Muscle of back (tissue), 11 donors: ENCODE results near the gene CDH4. TPM values are rescaled to one million over a fixed set of nuclear protein-coding genes. Genes with fewer than 3 reads are reported as not detected.

Experiments used
- DNase-seq, 3 donors: peaks; one replicate each; pipeline versions ENCODE4 v3.0.0 to v3.0.0-alpha.2; 2013
- polyA plus RNA-seq, 10 donors: library from polyadenylated mRNA; unstranded; fragments of 120-200 nt; gene quantifications; one replicate each; pipeline ENCODE4 v1.2.1, GENCODE V29; 2013; ENCODE audit not compliant: insufficient read length in 10 of 10

The CDH4 gene
- polyA plus RNA-seq, 10 donors, result 0.74 to 2.0 (median 1.1) TPM

DNA sequence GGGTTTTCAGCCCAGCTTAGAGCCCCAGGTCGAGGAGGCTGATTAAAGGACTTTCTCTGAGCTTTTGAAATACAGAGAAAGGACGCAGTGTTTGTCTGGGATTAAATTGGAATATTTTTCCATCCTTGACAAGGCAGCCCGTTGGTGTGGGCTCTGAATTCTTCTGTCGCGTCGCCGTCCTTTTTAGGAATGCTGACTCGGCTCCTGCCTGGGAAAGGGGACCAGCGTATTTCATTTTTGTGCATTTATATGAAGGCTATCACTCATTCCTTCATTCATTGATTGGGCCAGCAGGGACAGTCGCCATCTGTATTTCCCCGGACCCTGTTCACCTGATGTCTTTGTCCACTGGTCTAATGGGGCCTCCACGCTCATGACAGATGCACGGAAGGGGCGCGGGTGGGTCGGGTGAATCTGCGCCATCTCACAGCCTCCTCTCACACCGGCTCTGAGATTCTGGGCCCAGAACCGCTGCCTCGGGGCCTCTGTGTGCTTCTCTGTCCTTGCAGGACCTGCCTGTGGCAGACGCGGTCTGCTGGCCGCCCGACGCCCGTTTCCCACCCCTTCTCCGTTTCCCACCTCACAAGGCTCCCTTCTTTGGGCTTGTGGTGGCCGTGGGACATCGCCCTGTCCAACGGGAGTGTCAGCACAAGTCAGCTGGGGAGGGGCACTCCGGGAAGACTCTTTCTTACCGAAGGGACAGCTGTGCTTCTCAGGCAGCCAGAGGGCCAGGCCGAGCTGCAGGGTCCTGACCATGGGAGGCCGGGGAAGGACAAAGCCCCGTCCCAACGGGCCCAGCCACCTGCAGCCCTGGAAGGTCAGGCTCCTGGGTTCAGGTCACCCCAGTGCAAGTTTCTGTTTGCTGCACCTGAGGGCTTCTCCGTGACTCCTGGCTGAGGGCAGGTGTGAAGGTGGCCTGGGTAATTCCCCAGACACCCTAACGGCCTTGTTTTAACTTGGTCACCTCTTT, 656.3 kb downstream of the CDH4 start:
- DNase-seq, result no peak

DNA sequence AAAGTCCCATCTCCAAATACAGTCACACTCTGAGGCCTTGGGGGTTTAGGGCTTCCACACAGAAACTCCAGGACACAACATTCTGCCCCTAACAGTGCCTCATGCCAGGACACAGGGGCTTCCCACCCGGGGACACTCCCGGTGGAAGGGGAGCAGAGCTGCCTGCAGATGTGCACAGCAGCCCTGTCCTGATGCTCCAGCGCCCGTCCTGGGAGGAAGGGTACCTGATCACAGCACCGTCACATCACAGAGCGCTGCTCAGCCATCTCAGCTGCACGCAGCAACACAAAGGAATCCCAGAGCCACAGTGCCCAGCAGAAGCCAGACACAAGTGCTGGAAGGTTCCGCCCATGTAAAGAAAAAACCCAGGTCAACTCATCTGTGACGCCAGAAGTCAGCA, 657.0 kb downstream of the CDH4 start:
- DNase-seq, result no peak

DNA sequence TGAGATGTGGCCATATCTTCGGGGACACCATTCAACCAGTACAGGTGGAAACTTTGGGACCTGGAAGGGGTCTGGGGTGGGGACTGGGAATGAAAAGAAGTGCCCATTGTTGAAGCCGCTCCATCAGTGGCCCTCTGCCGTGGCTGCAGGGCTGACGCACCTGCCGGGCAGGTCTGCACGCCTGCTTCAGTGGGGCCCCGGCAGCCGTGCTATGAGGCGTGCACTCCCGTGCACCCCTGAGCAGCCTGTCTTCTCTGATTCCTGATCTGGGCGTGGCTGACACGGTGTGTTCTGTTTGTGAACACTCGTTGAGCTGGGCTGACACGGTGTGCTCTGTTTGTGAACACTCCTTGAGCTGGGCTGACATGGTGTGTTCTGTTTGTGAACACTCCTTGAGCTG, 657.8 kb downstream of the CDH4 start:
- no peak for DNase-seq

DNA sequence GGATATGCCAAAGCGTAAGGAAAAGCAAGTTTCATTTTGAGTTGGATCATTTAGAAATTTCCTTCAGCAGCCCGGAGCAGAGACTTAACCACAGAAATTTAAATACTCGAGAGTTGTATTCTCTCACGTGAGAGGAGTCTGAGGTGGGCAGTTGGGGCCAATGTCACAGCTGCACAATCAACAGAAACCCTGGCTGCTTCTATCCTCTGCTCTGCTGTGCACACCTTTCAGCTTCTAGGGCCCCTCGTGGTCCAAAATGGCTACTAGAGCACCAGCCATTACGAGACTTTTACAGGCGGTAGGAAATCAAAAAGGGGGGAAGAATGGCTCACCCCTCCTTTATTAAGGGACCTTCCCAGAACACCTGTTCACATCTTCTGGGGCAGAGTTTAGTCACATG, 659.8 kb downstream of the CDH4 start:
- DNase-seq, result no peak

DNA sequence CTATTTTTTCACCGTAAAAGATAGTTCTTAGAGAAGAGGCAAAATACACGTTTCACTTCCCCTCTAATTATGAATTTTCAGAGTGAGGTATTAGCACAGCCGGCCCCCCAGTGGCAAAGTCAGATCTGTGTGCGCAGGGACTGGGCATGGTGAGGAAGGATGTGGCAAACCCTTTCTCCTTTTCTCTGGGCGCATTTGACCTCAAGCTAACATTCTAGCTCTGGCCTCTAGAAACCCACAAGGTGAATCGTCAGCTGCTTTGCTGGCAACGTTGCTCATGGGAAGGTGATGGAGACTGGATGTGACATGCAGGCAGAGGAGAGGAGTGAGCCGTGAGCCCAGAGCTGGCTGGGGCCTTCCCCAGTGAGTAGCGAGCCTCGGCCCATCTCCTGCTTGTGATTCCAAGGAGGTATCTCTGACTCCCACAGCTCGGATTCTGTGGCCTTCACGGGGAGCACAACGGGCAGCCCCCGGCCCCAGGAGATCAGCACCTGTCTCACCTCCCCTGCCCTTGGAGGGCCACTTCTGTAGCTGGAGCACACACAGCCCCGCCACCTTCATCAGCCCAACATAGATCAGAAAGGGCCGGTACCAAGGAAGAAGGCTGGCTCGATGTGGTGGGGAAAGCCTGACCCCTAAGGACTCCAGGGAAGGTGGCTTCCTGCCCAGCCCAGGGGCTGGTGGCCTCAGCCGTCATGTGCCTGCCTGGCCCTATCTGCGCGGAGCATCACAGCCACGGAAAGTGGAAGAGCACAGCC, 660.8 kb downstream of the CDH4 start:
- no peak for DNase-seq

- DNase-seq, result no peak
Measured at GRCh38 chr20:61913423-61914225, 661.6 kb downstream of the CDH4 start.

GRCh38 chr20:61915101-61915500, 663.0 kb downstream of the CDH4 start:
- no peak for DNase-seq

DNA sequence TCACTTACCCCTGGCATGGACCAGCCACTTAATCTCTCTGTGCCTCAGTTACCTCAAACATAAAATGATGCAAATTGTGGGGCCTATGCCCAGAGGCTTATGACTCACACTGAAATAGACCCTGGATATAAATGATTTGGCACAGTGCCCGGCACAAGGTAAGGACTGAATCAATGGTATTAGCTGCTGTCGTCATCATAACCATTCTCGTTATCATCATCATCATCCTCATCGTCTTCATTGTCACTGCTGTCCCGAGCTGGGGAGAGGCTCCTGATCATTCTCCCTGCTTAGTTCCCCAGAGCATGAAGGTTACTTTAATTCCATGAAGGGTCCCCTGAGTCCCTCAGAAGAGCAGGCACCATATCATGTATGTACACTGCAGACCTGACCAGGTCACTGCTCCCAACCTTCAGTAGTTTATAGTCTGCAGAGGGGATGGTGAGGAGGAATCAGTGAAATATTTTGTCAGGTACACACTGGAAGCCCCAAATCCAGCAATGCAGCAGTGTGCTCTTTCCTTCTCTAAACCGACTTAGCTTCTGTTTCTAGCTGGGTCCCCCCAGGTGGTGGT, 664.3 kb downstream of the CDH4 start:
- no peak for DNase-seq

DNA sequence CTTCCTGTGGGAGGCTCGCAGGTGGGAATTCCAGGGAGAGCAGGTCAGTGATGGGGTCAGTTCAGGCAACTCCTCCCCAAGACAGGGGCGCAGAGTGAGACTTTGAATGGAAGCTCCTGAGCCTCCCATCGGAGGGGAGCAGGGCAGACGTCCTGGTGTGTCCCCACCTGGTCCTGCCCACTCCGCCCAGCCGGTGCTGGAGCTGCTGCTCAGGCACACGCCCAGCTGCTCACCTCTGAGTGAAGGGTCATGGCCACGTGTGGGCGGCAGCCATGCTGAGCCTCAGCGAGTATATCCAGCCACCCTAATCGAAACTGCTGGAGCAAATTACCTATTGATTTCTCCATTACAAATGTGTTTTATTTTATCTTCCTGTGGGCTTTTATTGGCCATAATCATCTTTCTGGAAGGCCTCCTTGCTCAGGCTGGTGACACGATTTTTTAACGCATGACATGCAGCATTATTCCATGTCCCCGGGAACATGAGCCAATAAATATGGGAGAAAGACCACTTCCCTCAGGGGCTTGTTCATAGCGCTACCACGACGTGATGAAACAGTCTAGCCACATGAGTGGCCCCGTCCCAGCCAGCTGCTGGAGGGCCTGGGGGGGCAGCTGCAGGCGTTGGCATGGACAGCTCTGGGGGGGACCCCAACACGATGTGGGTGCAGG, 665.5 kb downstream of the CDH4 start:
- DNase-seq, result no peak

DNA sequence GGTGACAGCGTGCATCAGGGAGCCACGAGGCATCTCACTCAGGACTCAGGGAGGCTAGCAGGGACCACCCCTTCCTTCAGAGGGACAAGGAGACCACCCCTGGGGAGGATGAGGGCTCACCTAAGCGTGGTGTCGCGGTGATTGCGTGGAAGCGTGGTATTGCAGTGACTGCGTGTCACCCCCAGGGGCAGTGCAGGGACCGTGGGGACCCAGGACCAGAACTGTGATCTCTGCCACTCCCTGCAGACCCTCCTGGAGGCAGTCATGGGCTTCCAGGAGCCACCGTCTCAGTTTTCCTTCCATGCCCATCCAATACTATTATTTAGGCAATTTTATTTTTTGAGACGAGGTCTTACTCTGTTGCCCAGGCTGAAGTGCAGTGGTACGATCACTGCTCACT, 666.5 kb downstream of the CDH4 start:
- DNase-seq, result no peak

DNA sequence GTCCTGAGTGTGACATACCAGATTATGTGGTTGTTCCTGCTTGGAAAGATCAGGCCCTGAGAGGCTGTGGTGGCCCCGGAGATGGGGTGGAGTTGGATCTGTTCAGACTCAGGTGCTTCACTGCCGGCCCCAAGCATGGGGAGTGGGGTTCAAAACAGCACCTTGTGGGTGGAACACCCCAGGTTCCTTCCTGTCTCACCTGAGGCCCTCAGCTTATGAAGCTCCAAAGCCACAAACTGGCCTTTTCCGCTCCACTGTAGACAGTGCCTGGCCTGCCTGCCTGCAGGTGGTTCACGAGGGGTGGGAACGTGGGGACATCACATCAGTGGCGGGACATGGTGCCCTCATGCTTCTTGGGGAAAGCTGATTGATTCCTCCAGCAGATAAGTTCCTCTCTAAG, 667.2 kb downstream of the CDH4 start:
- no peak for DNase-seq

GRCh38 chr20:61919675-61920365, 667.8 kb downstream of the CDH4 start:
- DNase-seq, result no peak

DNA sequence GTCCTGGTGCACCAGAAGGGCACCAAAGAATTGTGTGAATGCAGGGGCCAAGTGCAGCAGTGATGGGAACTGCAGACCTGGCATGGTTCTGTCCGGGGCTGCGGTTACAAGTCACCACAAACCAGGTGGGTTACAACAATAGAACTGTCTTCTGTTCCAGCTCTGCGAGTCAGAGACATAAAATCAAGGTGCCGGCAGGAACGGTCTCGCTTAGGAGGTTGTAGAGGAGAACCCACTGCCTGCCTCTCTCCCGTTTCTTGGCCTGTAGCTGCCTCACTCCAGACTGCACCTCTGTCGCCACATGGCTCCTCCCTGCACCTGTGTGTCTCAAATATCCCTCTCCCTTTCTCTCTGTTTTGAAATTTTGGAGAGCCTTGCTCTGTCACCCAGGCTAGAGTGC, 670.4 kb downstream of the CDH4 start:
- DNase-seq, result no peak

GRCh38 chr20:61922936-61923335, 670.9 kb downstream of the CDH4 start:
- DNase-seq, result no peak

GRCh38 chr20:61923371-61924166, 671.5 kb downstream of the CDH4 start:
- DNase-seq, result no peak

DNA sequence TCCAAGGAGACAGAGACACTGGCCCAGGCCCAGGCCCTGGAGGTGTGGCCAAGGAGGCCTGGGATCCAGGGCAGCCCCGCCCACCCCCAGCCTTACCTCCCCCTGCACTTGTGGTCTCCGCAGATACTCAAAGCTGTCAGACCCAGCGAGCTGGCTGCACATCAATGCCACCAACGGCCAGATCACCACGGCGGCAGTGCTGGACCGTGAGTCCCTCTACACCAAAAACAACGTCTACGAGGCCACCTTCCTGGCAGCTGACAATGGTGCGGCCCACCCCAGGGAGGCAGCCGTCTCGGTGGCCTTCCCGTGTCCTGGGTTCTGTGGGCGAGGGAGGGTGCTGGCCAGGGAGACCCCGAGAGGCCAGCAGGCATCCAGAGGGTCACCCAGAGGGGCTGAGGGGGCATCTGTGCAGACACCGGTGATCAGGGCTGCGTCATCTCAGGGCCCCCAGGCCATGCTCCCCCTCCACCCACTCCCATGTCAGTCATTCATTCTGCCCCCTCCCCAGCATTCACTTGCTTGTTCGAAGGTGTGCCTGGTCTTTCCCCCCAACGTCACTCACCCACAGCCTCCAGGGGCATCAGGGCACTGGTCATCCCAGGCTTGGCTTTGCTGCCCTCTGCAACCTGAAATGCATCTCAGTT, 672.3 kb downstream of the CDH4 start:
- DNase-seq, result no peak

- no peak for DNase-seq
Measured at GRCh38 chr20:61924858-61925554, 672.9 kb downstream of the CDH4 start.

- no peak for DNase-seq
Measured at GRCh38 chr20:61925555-61926252, 673.6 kb downstream of the CDH4 start.
